Ramos (cell line): ENCODE data around the gene TTC39B.

Experiments
- in situ Hi-C: fragments of 300-500 bp; cut with MboI; formaldehyde crosslinking; loops from one replicate; pipeline ENCODE4 v1.14.3; 2022; ENCODE audit warnings: low sequenced_read_pairs; ENCODE audit not compliant: unreplicated experiment

The TTC39B gene

GRCh38 chr9:15231788-15232635, 75.0 kb downstream of the TTC39B start:
- in situ Hi-C loops = no loop called here

DNA sequence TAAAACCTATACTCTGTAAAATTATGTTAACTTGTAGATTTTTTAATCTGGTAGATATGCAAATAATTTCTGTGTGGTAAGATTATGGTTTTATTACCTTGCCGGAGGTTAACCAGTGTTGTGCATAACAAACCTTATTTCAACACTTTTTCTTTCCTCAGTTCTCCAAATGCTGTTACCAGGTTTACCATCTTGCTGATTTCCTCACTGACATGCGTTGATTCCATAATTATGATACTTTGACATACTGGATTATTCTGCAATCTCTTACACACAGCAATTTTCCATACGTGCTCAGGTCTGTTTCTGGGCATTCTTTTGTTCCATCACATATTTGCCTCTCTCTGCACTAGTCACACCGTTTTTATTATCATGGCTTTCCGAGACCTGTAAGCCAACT, 77.6 kb downstream of the TTC39B start:
- in situ Hi-C loops = no loop called here

GRCh38 chr9:15227491-15227890, 79.5 kb downstream of the TTC39B start:
- in situ Hi-C loops = no loop called here

DNA sequence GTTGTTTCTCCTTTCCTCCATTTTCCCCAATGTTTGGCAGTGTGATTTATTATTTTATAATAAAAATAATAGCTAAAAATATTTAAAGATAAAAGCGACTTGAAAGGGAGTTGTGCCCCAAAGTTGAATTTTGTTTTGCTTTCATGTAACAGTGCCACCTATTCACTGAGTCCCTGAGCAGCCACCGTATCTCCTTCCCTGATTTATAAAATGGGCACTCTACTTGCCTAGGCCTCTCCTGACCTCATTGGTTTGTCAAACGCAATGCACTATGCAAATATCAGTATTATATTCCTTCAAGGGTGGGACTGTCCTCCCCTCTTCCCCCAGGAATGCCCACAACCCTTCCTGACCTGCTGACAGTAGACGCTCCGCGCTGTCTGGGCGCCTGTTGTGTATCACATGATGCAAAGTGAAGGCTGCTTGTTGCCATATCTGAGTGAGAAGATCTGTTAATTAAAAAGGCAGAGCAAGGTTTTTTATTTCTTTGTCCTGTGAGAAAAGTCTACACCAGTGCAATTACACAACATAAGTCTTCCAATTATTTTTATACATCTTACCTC, 81.4 kb downstream of the TTC39B start:
- in situ Hi-C loops = no loop called here

DNA sequence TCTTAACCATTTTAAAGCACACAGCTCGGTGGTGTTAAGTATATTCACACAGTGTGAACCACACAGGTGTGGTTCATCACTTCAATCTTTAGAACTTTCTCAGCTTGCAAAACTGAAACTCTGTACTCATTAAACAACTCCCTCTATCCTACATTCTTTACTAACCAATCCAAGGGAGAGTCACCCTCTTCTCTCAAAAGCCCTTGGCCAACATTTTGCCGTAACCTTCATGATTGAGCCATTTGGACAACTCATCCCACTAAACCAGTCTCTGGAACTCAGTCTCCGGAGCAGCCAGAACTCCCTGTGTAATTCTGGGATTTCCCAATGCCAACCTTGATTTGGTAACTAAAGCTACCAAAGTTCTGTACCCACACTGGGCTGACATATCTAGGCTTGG, 84.7 kb downstream of the TTC39B start:
- in situ Hi-C loops = no loop called here

- in situ Hi-C loops = no loop called here
These were observed 85.3 kb downstream of the TTC39B start for GRCh38 chr9:15221746-15222145.

DNA sequence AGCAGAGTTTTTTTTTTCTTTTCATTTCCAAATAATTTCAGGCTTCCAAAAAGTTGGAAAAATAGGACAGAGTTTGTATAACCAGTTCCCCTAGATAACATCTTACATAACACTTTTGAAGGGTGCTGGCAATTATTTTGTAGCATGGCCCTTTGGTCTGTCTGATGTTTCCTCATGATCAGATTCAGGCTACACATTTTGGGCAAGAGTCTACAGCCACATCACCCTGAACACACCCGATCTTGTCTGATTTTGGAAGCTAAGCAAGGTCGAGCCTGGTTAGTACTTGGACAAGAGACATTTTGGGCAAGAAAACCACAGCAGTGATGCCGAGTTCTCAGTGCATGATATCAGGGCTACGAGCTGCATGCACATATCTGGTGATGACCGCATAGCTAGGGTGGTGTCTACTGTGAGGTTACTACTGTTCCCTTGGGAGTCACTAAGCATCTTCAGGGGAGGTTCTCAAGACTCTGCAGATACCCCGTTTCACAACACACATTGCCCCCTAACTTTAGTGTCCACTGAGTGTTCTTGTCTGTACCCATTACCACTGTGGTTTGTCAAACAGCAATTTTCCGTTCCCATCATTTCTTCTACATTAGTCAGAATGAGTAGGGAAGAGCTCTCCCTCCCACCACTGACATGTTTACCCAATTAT, 86.2 kb downstream of the TTC39B start:
- in situ Hi-C loops = no loop called here

DNA sequence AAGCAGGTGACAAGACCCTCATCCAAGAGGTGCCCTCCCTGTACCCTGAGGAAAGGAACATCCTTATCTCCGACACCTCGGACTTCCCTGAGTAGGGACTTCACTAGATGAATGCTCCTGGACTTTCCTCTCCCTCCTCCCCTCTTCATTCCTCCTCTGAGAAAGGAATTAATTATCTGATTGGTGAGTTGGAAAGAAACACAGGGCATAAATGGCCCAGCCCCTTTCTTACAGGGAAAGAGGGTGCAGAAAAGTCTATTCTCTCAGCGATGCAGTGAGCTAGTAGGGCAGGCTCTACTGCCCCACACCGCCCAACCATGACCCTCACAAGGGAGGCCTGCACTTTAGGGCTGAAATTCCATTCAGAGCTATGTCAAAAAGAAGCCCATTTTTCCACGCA, 87.5 kb downstream of the TTC39B start:
- in situ Hi-C loops = loop anchor here (10.0 kb wide), 1 partner anchor 395 kb away; no protein-coding TSS in a partner anchor

GRCh38 chr9:15218994-15219393, 88.0 kb downstream of the TTC39B start:
- in situ Hi-C loops = loop anchor here (10.0 kb wide), 1 partner anchor 396 kb away; no protein-coding TSS in a partner anchor

DNA sequence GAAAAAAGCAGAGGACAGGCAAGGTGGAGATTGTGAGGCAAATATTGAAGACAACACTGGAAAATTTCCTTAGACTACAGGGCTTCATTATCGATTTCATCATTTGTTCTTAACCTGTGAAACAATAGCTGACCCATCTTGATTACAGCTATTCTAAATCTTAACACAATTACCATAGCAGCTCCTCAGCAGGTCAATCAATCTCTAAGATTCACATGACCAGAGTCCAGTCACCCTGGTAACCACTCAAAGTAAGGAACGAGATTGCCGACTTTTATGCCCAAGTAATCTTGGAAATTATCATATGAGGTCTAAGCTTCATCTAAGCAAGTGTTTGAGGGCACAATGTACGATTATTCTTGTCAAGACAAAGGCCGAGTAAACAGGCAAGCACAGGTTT, 93.8 kb downstream of the TTC39B start:
- in situ Hi-C loops = loop anchor here (10.0 kb wide), 1 partner anchor 402 kb away; no protein-coding TSS in a partner anchor

DNA sequence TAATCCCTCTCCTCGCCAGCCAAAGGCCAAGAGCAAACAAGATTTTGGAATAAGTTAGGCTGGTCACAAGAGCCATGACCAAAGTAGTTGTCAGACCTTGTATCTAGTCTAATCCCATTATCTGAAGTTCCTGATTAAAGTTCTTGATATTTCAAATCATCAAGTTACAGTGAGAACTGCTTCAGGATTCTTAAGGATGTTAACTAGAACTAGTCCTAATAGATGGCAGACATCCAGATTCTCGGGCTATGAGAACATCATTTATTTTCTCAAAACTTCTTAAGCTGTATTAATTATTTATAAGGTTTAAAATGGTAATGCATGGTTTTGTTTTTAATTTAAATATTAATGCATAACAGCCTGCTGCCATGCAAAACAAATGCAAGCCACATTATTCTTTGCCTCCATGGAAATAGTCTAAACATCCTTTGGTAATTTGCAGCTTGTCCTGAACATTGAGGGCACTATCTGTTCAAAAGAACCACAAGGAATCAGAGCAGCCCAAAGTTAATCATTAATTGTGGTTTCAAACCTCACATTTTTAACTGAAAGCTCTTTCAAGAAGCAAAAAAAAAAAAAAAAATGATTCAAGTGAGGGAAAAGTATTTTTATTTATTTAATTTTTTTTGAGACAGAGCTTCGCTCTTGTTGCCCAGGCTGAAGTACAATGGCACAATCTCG, 95.1 kb downstream of the TTC39B start:
- in situ Hi-C loops = loop anchor here (10.0 kb wide), 1 partner anchor 403 kb away; no protein-coding TSS in a partner anchor

GRCh38 chr9:15211160-15211814, 95.7 kb downstream of the TTC39B start:
- in situ Hi-C loops = loop anchor here (10.0 kb wide), 1 partner anchor 404 kb away; no protein-coding TSS in a partner anchor

- in situ Hi-C loops = no loop called here
These were observed 99.9 kb downstream of the TTC39B start for GRCh38 chr9:15206903-15207696.

DNA sequence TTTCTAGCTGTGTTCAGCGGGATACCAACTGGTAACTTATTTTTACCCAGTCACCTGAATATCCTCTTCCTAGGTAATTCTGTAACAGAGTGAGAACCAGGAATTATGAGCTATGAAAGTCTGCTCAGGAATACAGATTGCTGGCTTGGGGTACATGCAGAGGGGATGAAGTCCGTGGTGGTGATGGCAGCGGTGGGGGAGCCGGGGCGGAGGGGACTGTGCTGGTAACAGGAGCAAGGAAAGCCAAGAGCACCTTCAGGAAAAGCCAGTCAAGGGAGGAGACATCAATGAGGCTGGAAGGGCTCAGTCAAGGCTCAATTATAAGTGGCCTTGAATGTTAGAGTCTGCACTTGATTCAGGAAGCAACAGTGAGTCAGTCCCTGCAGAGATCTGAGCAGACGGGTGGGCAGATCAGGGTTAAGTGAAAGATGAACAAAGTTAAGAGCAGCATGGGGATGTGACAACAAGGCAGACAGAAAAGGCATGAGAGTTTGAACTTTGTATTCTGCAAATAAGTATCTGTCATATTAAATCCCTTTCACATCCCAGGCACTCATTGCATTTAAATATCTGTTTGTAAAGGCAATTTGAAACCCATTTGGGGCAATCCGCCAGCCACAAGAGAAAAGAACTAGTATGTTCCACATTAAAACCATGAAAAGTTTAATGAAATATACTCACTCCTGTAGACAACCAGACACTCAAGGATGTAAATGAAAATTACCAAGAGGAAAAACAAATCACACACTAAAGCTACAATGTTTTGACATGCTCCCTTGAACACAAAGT, 101.2 kb downstream of the TTC39B start:
- in situ Hi-C loops = no loop called here

DNA sequence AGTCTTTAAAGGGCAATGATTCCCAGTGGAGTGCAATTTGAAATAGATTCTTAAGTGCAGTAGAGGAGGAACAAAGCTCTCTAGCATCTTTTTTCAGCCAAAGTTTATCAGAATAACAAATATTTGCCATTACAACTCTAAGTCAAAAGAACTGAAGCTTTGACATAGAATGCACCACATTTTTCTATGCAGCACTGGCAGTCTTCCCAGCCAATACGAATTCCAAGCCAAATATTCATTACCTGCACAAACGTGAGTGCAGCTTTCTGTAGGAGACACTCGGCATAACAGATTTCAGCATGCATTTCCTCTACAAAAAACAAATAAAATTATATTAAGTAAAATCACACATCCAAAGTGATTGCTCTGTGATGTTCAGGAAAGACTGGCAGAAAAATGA, 103.4 kb downstream of the TTC39B start:
- in situ Hi-C loops = no loop called here

DNA sequence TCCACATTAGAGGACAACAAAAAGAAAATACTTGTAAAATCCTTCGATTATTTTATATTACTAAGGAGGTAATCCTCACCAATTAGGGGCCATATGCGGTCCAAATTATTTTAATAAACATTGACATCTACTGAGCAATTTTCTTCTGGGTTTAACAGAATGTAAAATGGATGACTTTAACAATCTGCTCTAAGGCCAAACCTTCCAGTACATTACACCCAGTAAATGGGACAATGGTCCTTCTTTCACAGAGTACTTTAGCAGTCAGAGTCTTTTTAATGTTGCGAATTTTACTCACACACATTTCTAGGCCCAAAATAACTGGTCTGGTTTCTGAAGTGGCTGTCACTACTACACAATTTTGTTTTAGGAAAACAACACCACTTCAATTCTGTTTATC, 106.9 kb downstream of the TTC39B start:
- in situ Hi-C loops = no loop called here

GRCh38 chr9:15192856-15193255, 114.2 kb downstream of the TTC39B start:
- in situ Hi-C loops = no loop called here

GRCh38 chr9:15191378-15191777, 115.6 kb downstream of the TTC39B start:
- in situ Hi-C loops = no loop called here
